ENCODE measurements around the gene TMEM235. TPM values are rescaled to one million over a fixed set of nuclear protein-coding genes. Genes with fewer than 3 reads are reported as not detected.

TMEM235 gene
- total RNA-seq, 1 donor from 2014 or later: not detected

DNA sequence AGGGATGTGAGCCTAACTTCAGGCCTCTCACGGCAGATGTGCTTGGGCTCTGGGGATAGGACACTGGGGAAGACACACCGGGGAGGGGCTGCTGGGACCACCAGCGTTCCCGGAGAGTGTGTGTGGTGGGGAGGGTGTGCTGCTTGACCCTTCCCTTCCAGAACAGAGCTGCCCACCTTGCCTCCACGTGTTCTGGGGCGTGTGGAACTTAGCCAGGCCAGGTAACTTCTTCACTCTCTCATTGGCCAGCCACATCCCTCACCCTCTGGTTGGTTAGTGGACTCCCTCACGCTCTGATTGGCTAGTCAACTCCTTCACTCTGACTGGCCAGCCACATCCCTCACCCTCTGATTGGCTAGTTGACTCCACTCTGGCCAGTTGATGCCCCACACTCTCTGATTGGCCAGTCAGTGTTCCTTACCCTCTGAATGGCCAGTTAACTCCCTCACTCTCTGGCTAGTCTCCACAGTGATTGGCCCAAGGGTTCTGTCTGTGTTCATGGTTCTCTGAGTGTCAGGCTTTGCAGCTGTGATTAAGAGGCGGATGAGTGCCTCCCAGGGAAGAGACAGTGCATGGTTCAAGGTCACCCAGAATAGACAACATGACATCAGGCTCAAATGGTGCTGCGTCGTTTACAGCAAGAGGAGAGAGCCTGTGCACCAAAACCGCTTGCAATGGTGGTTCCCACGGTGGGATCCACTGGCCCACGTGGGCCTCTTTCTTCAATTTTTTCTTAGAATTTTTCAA lies 10.0 kb downstream of the TMEM235 start:
- Mint-ChIP-seq H3K9me3 (ENCODE audit: unreplicated experiment) (peaks cover 4% of the 10 kb centered on the region), H3K27me3 (ENCODE audit: unreplicated experiment) (peaks cover 3% of the 10 kb centered on the region), H3K4me1 (ENCODE audit: low read depth, unreplicated experiment) (peaks cover 5% of the 10 kb centered on the region), H3K27ac (ENCODE audit: unreplicated experiment) (no peak overlapping the region), H3K4me3 (ENCODE audit: unreplicated experiment) (no peak overlapping the region), H3K36me3 (ENCODE audit: unreplicated experiment) (no peaks in the 10 kb centered on the region)
- no peak for DNase-seq
- TF ChIP-seq, protein P1, sequence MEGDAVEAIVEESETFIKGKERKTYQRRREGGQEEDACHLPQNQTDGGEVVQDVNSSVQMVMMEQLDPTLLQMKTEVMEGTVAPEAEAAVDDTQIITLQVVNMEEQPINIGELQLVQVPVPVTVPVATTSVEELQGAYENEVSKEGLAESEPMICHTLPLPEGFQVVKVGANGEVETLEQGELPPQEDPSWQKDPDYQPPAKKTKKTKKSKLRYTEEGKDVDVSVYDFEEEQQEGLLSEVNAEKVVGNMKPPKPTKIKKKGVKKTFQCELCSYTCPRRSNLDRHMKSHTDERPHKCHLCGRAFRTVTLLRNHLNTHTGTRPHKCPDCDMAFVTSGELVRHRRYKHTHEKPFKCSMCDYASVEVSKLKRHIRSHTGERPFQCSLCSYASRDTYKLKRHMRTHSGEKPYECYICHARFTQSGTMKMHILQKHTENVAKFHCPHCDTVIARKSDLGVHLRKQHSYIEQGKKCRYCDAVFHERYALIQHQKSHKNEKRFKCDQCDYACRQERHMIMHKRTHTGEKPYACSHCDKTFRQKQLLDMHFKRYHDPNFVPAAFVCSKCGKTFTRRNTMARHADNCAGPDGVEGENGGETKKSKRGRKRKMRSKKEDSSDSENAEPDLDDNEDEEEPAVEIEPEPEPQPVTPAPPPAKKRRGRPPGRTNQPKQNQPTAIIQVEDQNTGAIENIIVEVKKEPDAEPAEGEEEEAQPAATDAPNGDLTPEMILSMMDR (IDR thresholded peaks at IDR 0.05; ENCODE audit: partially characterized antibody, unreplicated experiment): no peak

GRCh38 chr17:78242024-78242742 lies 10.8 kb downstream of the TMEM235 start:
- TF ChIP-seq, protein P1 (IDR thresholded peaks at IDR 0.05; ENCODE audit: partially characterized antibody, unreplicated experiment): no peak
- no peak for DNase-seq
- H3K36me3 Mint-ChIP-seq (ENCODE audit: unreplicated experiment): no peaks in the 10 kb centered on the region
- peaks cover 4% of the 10 kb centered on the region for H3K9me3 Mint-ChIP-seq (ENCODE audit: unreplicated experiment)
- H3K4me1 Mint-ChIP-seq (ENCODE audit: low read depth, unreplicated experiment): peaks cover 5% of the 10 kb centered on the region
- peaks cover 5% of the 10 kb centered on the region for H3K27me3 Mint-ChIP-seq (ENCODE audit: unreplicated experiment)
- H3K27ac Mint-ChIP-seq (ENCODE audit: unreplicated experiment): no peak overlapping the region
- H3K4me3 Mint-ChIP-seq (ENCODE audit: unreplicated experiment): no peak overlapping the region

- H3K4me1 Mint-ChIP-seq (ENCODE audit: low read depth, unreplicated experiment): peaks cover 1% of the 10 kb centered on the region
- peaks cover 2% of the 10 kb centered on the region for H3K9me3 Mint-ChIP-seq (ENCODE audit: unreplicated experiment)
Observed at GRCh38 chr17:78247304-78247703, 15.9 kb downstream of the TMEM235 start.

GRCh38 chr17:78248051-78248914 lies 16.9 kb downstream of the TMEM235 start:
- peaks cover 2% of the 10 kb centered on the region for H3K27me3 Mint-ChIP-seq (ENCODE audit: unreplicated experiment)
- H3K4me1 Mint-ChIP-seq (ENCODE audit: low read depth, unreplicated experiment): peaks cover 1% of the 10 kb centered on the region
- DNase-seq: no peak
- no peaks in the 10 kb centered on the region for H3K36me3 Mint-ChIP-seq (ENCODE audit: unreplicated experiment)
- H3K9me3 Mint-ChIP-seq (ENCODE audit: unreplicated experiment): peaks cover 2% of the 10 kb centered on the region
- no peak overlapping the region for H3K4me3 Mint-ChIP-seq (ENCODE audit: unreplicated experiment)
- TF ChIP-seq, protein P1 (IDR thresholded peaks at IDR 0.05; ENCODE audit: partially characterized antibody, unreplicated experiment): no peak
- no peak overlapping the region for H3K27ac Mint-ChIP-seq (ENCODE audit: unreplicated experiment)

More at GRCh38 chr17:78247304-78247703, 15.9 kb downstream of the TMEM235 start:
- no peak for DNase-seq
- Mint-ChIP-seq H3K4me3 (ENCODE audit: unreplicated experiment) (no peak overlapping the region), H3K27ac (ENCODE audit: unreplicated experiment) (no peak overlapping the region), H3K36me3 (ENCODE audit: unreplicated experiment) (no peaks in the 10 kb centered on the region), H3K27me3 (ENCODE audit: unreplicated experiment) (peaks cover 2% of the 10 kb centered on the region)
- TF ChIP-seq, protein P1 (IDR thresholded peaks at IDR 0.05; ENCODE audit: partially characterized antibody, unreplicated experiment): no peak

All from glutamatergic neuron (in vitro differentiated cells).